GM23248 (cell line): ENCODE measurements around the gene VPS26C.

ENCODE experiments used
- EZH2 ChIP-seq: fragments of 200-600 bp; sonication (generic); IDR thresholded peaks from 2 replicates; pipeline ENCODE4 v1.6.1; 2018; ENCODE audit warnings: antibody characterized with exemption, mild to moderate bottlenecking; ENCODE audit not compliant: insufficient read depth, poor library complexity, severe bottlenecking
- EZH2phosphoT487 ChIP-seq: fragments of 200-600 bp; sonication (generic); IDR thresholded peaks from 2 replicates; pipeline ENCODE4 v1.6.1; 2018; ENCODE audit warnings: antibody characterized with exemption, moderate library complexity, mild to moderate bottlenecking, low read depth; ENCODE audit not compliant: insufficient read depth

DNA sequence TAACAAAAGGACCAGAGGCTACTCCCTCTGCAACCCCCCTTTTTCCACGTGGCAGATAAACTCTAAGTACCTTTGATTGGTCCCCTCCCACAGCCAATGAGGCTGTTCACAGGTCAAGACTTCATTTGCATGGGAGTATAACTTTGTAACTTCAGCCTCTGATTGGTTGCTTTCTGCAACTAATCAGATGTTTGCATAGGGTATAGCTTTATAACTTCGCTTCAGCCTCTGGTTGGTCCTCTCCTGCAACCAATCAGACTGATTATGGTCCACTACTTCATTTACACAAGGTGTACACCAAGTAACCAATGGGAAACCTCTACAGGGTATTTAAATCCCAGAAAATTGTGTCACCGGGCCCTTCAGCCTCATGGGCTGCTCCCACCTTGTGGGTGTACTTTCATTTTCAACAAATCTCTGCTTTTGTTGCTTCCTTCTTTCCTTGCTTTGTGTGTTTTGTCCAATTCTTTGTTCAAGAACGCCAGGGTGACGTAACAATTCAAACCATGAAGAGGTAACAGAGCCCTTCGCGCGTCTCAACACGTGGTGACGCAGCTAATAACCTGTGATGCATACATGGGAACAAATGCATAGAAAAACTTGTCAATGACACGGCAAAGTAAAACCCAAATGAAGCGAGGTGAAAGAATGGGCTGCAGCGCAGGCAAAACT lies 47.2 kb downstream of the VPS26C start:
- TF ChIP-seq EZH2phosphoT487, result no peak
- no peak for TF ChIP-seq EZH2
